ENCODE data around the gene TFAP2E.

TFAP2E gene

GRCh38 chr1:35605071-35605866 lies 32.2 kb downstream of the TFAP2E start:
- no peak for DNase-seq (ENCODE audit: low read depth)
- TF ChIP-seq, protein P1, sequence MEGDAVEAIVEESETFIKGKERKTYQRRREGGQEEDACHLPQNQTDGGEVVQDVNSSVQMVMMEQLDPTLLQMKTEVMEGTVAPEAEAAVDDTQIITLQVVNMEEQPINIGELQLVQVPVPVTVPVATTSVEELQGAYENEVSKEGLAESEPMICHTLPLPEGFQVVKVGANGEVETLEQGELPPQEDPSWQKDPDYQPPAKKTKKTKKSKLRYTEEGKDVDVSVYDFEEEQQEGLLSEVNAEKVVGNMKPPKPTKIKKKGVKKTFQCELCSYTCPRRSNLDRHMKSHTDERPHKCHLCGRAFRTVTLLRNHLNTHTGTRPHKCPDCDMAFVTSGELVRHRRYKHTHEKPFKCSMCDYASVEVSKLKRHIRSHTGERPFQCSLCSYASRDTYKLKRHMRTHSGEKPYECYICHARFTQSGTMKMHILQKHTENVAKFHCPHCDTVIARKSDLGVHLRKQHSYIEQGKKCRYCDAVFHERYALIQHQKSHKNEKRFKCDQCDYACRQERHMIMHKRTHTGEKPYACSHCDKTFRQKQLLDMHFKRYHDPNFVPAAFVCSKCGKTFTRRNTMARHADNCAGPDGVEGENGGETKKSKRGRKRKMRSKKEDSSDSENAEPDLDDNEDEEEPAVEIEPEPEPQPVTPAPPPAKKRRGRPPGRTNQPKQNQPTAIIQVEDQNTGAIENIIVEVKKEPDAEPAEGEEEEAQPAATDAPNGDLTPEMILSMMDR (IDR thresholded peaks at IDR 0.05; ENCODE audit: control insufficient read depth, extremely low read depth, insufficient read depth), result no peak
- no peak overlapping the region for H3K4me3 ChIP-seq (ENCODE audit: low read depth, low read length)

DNA sequence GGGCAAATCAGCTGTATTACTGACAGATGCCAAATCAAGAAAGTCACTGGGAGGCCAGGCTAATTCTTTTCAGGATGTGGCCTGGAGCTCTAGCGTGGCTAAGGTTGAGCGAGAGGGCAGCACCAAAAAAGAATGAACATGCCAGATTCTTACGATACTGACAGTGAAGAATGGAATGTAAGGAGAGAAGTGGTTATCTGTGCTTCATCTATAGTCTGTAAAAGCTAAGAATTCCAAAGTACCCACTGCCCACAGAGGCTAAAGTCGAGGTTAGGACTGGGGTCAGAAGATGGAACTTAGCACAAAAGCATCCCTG lies 32.7 kb downstream of the TFAP2E start:
- no peak overlapping the region for H3K4me3 ChIP-seq (ENCODE audit: low read depth, low read length)
- TF ChIP-seq, protein P1 (IDR thresholded peaks at IDR 0.05; ENCODE audit: control insufficient read depth, extremely low read depth, insufficient read depth), result no peak
- no peak for DNase-seq (ENCODE audit: low read depth)

DNA sequence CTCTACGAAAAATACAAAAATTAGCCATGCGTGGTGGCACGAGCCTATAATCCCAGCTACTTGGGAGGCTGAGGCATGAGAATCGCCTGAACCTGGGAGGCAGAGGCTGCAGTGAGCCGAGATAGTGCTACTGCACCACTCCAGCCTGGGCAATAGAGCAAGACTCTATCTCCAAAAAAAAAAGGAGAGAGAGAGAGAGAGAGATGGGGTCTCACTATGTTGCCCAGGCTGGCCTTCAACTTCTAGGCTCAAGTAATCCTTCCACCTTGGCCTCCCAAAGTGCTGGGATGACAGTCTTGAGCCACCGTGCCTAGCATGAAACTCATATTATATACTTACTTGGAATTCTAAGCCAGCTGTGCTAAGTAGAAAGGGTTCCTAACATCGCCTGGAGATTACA lies 38.5 kb downstream of the TFAP2E start:
- TF ChIP-seq, protein P1 (IDR thresholded peaks at IDR 0.05; ENCODE audit: control insufficient read depth, extremely low read depth, insufficient read depth), result no peak
- H3K4me3 ChIP-seq (ENCODE audit: low read depth, low read length), result no peak overlapping the region
- no peak for DNase-seq (ENCODE audit: low read depth)

DNA sequence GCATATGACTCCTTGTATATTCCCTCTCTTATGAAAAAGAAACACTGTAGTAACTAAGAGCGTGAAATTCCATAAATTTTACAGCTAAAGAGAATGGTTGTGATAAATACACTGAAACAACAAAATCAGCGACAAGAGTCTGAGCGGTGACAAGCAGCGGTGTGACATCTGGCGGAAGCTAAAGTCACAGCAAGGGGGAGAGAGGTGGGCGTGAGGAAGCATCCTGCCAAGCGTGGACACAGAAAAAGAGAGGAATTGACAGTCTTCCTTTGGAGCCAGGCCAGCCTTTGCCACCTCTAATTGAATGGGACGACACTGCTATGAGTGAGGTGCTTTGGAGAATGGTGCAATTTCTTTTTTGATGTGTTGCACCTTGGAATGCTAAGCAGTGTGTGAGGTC lies 42.3 kb downstream of the TFAP2E start:
- DNase-seq (ENCODE audit: low read depth), result no peak
- no peak overlapping the region for H3K4me3 ChIP-seq (ENCODE audit: low read depth, low read length)
- TF ChIP-seq, protein P1 (IDR thresholded peaks at IDR 0.05; ENCODE audit: control insufficient read depth, extremely low read depth, insufficient read depth), result no peak

GRCh38 chr1:35619237-35620121 lies 46.4 kb downstream of the TFAP2E start:
- no peak overlapping the region for H3K4me3 ChIP-seq (ENCODE audit: low read depth, low read length)
- TF ChIP-seq, protein P1 (IDR thresholded peaks at IDR 0.05; ENCODE audit: control insufficient read depth, extremely low read depth, insufficient read depth), result no peak
- DNase-seq (ENCODE audit: low read depth), result no peak

DNA sequence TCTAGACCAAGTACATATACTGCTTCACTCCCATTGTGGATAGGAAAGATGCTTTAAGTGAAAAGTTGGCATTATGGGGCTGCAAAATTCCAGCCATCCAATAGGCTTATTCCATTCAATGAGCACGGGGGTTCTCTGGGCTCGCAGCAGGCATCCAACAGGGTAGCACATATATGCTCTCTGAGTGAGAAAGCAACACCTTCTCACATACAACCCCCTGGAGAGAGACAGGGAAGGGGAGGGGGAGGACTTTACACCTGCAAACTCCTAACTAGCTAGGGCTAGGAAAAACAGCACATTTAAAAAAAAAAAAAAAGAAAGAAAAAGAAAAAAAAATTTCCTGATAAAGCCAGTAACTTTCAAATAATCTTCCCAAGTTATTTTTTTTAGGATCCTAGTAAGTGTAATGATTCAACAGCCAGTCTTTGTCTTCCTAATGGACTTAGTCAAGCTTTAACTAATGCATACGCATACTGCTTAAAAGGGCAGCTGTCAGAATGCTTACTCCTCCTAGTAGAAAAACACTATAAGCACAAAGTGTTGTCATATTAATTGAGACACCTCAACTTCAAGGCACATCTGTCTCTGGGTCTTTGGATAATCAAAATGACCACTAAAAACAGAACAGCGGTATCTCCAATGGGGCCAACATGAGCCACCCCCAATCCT lies 49.5 kb downstream of the TFAP2E start:
- TF ChIP-seq, protein P1 (IDR thresholded peaks at IDR 0.05; ENCODE audit: control insufficient read depth, extremely low read depth, insufficient read depth), result no peak
- no peak overlapping the region for H3K4me3 ChIP-seq (ENCODE audit: low read depth, low read length)
- no peak for DNase-seq (ENCODE audit: low read depth)
